HUES6 (cell line): ENCODE results near the gene BTBD9.
"Not testable (repeated sequence)": the region's sequence is repeated elsewhere in the genome, so short reads cannot be mapped to it uniquely, and the experiment has no call there.

Source experiments
- H3K27ac ChIP-seq: 2 replicates; pipeline ENCODE4 v1.7.0; 2013; ENCODE audit warnings: low read depth, mild to moderate bottlenecking, low read length, inconsistent platforms
- H3K27me3 ChIP-seq: 2 replicates; pipeline ENCODE4 v1.6.1; 2013; ENCODE audit warnings: low read length; ENCODE audit not compliant: control insufficient read depth, insufficient read depth
- H3K36me3 ChIP-seq: 2 replicates; pipeline ENCODE4 v1.6.1; 2013; ENCODE audit warnings: low read length; ENCODE audit not compliant: control insufficient read depth, insufficient read depth
- H3K4me1 ChIP-seq: 2 replicates; pipeline ENCODE4 v1.6.1; 2013; ENCODE audit warnings: low read length; ENCODE audit not compliant: control insufficient read depth, insufficient read depth
- H3K4me3 ChIP-seq: 2 replicates; pipeline ENCODE4 v1.5.1; 2013; ENCODE audit warnings: low read depth, low read length
- H3K9ac ChIP-seq: one replicate; pipeline ENCODE4 v1.6.1; 2013; ENCODE audit warnings: mild to moderate bottlenecking, low read length
- H3K9me3 ChIP-seq: 2 replicates; pipeline ENCODE4 v1.6.1; 2013; ENCODE audit warnings: low read depth, low read length; ENCODE audit not compliant: control insufficient read depth, insufficient read depth

BTBD9 gene

DNA sequence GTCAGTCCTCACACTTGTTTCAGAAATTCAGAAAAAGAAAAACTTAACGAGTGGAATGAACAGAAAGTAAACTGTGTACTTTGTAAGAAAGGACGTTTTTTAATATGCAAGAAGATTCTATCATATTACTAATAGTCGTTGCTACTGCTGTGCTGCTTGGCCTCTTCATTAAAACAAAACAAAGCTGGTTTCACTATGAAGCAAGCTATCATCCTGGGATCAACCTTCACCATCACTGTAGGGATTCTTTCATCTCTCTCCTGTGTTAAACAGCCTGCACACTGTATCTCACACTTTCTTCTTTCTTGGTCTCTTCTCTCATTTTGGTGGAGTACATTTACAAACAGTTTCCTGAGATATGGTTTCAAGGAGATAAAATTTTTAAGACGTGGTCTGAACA is 284.2 kb downstream of the BTBD9 start:
- no peaks in the 10 kb centered on the region for H3K9me3 ChIP-seq
- H3K4me1 ChIP-seq = peaks cover 15% of the 10 kb centered on the region
- no peak overlapping the region for H3K4me3 ChIP-seq
- H3K27me3 ChIP-seq = no peaks in the 10 kb centered on the region
- no peaks in the 10 kb centered on the region for H3K36me3 ChIP-seq
- H3K27ac ChIP-seq = no peak overlapping the region
- H3K9ac ChIP-seq = no peak overlapping the region

DNA sequence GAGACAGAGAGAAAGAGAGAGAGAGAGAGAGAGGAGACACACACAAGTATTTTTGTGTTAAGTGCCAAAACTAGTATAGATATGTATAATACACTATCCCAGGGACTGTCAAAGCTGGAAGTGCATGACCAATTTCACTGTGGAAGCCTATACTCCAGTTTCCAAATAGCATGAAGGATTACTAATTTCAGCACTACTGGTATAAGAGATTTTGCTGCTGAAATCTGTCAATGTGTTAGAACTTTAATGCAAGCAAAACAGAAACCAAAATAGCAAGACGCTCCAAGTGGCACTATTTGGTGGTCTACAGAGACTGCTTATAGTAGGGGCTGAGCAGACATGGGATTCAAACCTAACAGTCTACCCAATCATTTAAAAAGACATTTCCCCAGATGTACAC is 284.8 kb downstream of the BTBD9 start:
- Histone ChIP-seq H3K9me3 (no peaks in the 10 kb centered on the region), H3K4me1 (peaks cover 19% of the 10 kb centered on the region), H3K4me3 (no peak overlapping the region), H3K27ac (no peak overlapping the region), H3K9ac (no peak overlapping the region), H3K27me3 (no peaks in the 10 kb centered on the region), H3K36me3 (no peaks in the 10 kb centered on the region)

DNA sequence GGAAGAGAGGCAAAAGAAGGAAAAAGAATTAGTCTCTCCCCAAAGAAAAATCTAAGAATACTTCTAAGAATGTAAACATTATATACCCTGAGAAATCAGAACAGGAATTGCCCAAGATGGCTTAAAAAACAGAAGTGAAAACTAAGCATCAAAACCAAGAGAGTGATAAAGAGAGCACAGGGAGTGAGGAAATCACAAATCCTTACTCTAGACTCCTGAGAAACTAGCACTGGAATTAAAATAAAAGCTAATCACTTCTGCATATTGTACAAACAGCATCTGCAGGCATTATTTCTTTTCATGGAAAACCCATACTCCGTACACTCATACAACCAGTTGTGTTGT is 285.7 kb downstream of the BTBD9 start:
- Histone ChIP-seq H3K9ac (no peak overlapping the region), H3K27me3 (no peaks in the 10 kb centered on the region), H3K9me3 (no peaks in the 10 kb centered on the region), H3K4me1 (peaks cover 22% of the 10 kb centered on the region), H3K27ac (no peak overlapping the region), H3K4me3 (no peak overlapping the region), H3K36me3 (no peaks in the 10 kb centered on the region)

DNA sequence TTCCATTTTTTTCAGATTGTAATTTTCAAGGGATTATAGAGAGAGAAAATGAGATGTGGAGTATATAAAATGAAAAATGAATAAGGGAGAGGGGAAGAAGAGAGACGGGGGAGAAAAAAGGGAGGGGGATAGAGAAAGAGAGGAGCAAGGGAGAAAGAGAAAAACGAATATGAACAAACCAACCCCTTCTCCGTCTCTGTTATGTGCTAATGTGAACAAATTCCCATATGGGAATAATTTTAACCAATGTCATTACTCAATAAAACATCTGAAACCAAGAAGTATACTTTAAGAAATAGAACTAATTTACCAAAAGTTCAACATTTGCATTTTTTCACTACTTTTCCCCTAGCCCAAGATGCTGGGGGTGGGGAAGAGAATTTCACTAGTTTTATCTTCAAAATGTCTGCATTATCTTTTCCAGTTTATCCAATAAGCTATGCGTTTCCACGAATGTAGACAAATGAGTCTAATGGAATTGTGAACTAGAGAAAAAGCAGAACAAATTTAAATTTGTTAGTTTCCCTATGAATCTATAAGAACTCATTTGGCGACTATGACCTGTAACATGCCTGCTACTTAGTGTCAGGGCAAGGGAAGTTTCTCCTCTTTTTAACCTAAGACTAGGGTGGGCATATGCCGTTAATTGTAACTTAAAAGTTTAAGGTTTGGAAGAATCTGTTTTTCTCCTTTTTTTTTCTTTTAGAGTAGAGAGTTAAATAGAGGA is 286.3 kb downstream of the BTBD9 start:
- Histone ChIP-seq H3K4me1 (peaks cover 22% of the 10 kb centered on the region), H3K9ac (no peak overlapping the region), H3K9me3 (no peaks in the 10 kb centered on the region), H3K36me3 (no peaks in the 10 kb centered on the region), H3K4me3 (no peak overlapping the region), H3K27me3 (no peaks in the 10 kb centered on the region), H3K27ac (no peak overlapping the region)

DNA sequence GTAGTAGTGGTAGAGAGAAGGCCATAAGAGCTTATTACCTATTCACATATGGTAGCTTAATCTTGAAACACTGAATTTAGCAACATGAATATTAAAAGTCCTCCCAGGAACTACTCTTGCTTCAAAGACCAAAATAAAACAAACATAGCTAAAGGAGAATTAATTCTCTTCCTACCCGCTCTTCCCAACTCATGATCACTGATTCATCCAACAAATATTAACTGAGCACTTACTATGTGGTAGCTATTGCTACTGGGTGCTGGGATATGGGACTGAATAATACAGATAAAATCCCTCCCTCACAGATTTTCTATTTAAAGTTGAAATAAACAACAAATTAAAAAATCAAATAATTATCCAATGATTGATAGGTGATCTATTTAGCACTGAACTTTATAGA is 287.1 kb downstream of the BTBD9 start:
- no peaks in the 10 kb centered on the region for H3K36me3 ChIP-seq
- H3K4me3 ChIP-seq = no peak overlapping the region
- no peak overlapping the region for H3K27ac ChIP-seq
- no peak overlapping the region for H3K9ac ChIP-seq
- H3K9me3 ChIP-seq = no peaks in the 10 kb centered on the region
- no peaks in the 10 kb centered on the region for H3K27me3 ChIP-seq
- peaks cover 18% of the 10 kb centered on the region for H3K4me1 ChIP-seq

DNA sequence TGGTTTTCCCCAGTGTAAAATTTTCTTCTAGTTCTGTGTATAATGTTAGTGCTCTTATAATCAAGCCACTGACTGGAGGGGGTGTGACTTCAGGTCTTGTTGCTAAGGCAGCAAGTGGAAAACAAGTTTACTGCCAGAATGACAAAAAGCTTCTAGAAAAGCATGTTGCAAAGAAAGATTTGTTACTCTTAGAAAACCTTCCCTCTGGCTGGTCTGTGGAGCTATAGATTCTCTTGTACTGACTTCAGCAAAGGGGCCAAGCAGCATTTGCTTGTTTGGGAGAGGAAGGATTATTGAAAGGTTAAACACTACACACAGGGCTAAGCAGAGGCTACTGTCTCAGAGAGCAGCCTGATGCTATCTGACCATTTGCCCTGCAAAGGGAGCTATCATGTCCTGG is 288.8 kb downstream of the BTBD9 start:
- H3K36me3 ChIP-seq = no peaks in the 10 kb centered on the region
- H3K4me3 ChIP-seq = no peak overlapping the region
- H3K27me3 ChIP-seq = no peaks in the 10 kb centered on the region
- peak overlapping the region; percentile 30 for H3K9ac ChIP-seq
- no peaks in the 10 kb centered on the region for H3K9me3 ChIP-seq
- H3K4me1 ChIP-seq = peaks cover 27% of the 10 kb centered on the region
- H3K27ac ChIP-seq = no peak overlapping the region

DNA sequence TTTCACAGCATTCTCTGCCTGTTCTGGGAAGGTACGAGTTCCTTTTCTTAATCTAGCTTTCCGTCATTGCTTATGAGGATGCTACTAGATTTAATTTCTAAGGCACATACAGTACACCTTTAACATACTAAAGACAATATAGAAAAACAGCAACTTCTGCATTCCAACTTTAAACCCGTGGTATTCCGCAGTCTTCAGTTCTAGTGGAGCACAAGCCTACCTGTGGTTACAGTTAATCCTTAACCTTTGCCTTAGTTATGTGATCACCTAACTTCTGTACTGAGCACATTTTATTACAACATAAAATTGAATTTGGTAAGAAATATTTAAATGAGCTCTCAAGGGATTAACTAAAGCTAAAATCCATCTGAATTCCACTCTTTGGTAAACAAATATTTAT is 289.5 kb downstream of the BTBD9 start:
- Histone ChIP-seq H3K9me3 (no peaks in the 10 kb centered on the region), H3K4me1 (peaks cover 27% of the 10 kb centered on the region), H3K27ac (no peak overlapping the region), H3K9ac (no peak overlapping the region), H3K4me3 (no peak overlapping the region), H3K36me3 (no peaks in the 10 kb centered on the region), H3K27me3 (no peaks in the 10 kb centered on the region)

DNA sequence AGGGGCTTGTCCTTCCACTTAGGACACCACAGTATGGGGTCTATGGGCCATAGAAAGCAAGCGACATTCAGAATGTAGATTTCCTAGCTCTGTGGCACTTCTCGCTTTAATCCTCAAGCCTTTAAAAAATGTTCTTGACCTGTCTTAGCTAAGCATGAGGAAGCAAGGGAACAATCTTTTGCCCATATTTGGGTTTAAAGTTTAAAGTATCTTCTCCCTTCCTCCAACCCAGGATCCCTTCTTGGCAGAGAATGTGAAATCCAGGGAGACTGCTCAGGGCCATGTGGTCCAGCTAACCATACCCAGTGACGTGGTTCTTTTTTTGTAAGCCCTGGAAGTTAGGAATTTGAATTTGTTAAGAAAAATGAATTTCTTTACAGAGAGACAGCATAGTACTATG is 289.9 kb downstream of the BTBD9 start:
- no peak overlapping the region for H3K9ac ChIP-seq
- no peaks in the 10 kb centered on the region for H3K9me3 ChIP-seq
- H3K27me3 ChIP-seq = no peaks in the 10 kb centered on the region
- H3K27ac ChIP-seq = no peak overlapping the region
- H3K36me3 ChIP-seq = no peaks in the 10 kb centered on the region
- H3K4me3 ChIP-seq = no peak overlapping the region
- peaks cover 27% of the 10 kb centered on the region for H3K4me1 ChIP-seq

DNA sequence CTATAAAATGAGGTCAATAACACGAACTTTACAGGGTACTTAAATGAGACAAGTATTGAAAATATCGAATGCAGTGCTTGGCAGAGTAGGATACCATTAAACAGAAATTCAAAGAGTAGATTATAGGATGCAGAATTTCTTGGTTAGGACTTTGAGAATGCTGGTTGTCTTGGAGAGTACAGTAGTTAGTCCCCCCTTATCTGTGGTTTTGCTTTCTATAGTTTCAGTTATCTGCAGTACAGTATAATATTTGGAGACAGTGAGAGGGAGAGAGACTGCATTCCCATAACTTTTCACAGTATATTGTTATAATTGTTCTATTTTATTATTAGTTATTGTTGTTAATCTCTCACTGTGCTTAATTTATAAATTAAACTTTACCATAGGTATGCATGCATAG is 290.5 kb downstream of the BTBD9 start:
- Histone ChIP-seq H3K4me1 (peaks cover 27% of the 10 kb centered on the region), H3K27ac (no peak overlapping the region), H3K9me3 (no peaks in the 10 kb centered on the region), H3K27me3 (no peaks in the 10 kb centered on the region), H3K36me3 (no peaks in the 10 kb centered on the region), H3K4me3 (no peak overlapping the region), H3K9ac (no peak overlapping the region)

DNA sequence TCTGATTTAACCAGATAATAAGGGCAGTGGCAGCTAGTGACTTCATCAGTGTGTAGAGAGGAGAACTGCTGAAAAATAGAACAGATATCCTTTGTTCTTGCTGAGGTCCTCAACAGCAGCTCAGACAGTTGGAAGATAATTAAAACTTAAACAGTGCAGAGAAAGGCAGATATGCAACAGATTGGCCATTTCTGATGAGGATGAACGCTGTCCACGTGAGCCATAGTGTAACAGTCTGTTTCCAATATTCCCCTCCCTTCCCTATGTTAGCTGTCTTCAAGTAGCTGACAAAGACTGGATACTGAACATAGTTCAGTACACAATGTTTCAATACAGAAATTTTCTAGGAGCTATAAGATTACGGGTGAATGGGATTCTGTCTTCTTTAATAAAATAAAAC is 291.4 kb downstream of the BTBD9 start:
- Histone ChIP-seq H3K36me3 (no peaks in the 10 kb centered on the region), H3K9me3 (no peaks in the 10 kb centered on the region), H3K4me3 (no peak overlapping the region), H3K27me3 (no peaks in the 10 kb centered on the region), H3K27ac (no peak overlapping the region), H3K4me1 (peaks cover 24% of the 10 kb centered on the region), H3K9ac (no peak overlapping the region)

DNA sequence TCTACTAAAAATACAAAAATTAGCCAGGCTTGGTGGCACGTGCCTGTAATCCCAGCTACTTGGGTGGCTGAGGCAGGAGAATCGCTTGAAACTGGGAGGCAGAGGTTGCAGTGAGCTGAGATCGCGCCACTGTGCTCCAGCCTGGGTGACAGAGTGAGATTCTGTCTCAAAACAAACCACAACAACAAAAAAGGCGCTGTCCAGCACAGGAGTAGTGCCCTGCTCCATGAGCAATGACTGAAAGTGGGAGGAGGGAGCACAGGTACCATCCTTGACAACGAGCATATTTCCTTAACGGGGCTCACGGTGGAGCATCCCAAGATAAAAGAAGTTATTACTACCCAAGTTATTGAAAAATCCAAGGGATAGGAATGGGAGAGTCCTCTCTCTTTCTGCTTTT is 291.9 kb downstream of the BTBD9 start:
- not testable (repeated sequence) for H3K27ac ChIP-seq, H3K4me3 ChIP-seq, H3K9ac ChIP-seq

More for the DNA sequence above, 291.9 kb downstream of the BTBD9 start:
- not testable (repeated sequence) for H3K36me3 ChIP-seq, H3K27me3 ChIP-seq, H3K9me3 ChIP-seq
- H3K4me1 ChIP-seq = peaks cover 23% of the 10 kb centered on the region
